HuH-7 (cell line): ENCODE measurements around the gene SMIM28.
"Not testable (repeated sequence)": the region's sequence is repeated elsewhere in the genome, so short reads cannot be mapped to it uniquely, and the experiment has no call there.

Source experiments
- DNase-seq: peaks from one replicate; pipeline ENCODE4 v3.0.0; 2011; ENCODE audit warnings: low spot score

SMIM28 gene

DNA sequence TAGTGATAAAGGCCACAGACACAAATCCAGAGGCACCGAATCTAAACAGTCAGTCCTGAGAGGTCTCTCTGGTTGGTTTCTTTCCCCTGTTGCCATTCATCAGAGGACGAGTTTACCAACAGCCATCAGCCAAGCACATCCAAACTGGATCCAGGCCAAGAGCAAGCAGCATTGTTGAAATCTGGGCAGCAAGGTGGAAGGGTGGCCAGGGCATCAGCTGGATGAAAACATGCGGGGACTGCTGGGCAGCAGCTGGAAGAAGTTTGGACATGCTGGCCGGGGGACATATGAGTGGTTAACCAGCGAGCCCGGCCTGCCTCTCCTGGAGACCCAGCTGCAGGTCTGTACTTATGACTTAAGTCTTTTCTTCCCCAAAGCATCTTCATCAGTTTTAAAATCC lies at the start of gene SMIM28:
Gene SMIM28 (plus strand): TSS at position 62 of the 400 bp plus-strand sequence. CDS start 168 bp downstream, at position 230.
- no peak for DNase-seq

- no peak for DNase-seq
These were observed 49.5 kb upstream of the SMIM28 start for GRCh38 chr6:138328210-138328609.

GRCh38 chr6:138330763-138331162 lies 46.9 kb upstream of the SMIM28 start:
- DNase-seq = no peak

DNA sequence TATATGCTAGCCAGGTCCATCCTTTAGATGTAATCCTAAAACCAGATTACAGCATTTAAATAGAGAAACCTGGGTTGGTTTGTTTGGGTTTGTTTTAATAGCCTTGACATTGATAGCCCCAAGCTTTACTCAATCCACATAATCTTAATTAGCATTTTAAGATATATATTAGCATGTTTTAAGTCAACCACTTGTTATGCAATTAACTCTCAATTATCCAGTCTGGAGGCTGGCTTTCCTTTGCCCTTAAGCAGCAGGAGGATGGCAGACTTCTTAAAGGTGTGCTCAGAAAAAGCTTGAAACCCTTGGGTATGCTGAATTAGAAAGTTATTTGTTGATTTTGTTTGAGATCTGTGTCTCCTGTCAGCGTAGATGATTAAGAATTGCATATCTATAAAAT lies 46.3 kb upstream of the SMIM28 start:
- DNase-seq = no peak

- no peak for DNase-seq
These were observed 45.7 kb upstream of the SMIM28 start for GRCh38 chr6:138331984-138332383.

DNA sequence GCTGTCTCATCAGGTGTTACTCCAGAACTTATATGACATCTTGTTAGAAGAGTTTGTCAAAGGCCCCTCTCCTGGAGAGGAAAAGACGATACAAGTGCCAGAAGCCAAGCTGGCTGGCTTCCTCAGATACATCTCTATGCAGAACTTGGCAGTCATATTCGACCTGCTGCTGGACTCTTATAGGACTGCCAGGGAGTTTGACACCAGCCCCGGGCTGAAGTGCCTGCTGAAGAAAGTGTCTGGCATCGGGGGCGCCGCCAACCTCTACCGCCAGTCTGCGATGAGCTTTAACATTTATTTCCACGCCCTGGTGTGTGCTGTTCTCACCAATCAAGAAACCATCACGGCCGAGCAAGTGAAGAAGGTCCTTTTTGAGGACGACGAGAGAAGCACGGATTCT lies 43.7 kb upstream of the SMIM28 start:
- DNase-seq = no peak

- no peak for DNase-seq
These were observed 42.7 kb upstream of the SMIM28 start for GRCh38 chr6:138334963-138335362.

- no peak for DNase-seq
These were observed 41.5 kb upstream of the SMIM28 start for GRCh38 chr6:138336221-138336620.

GRCh38 chr6:138337076-138337475 lies 40.6 kb upstream of the SMIM28 start:
- DNase-seq = no peak

GRCh38 chr6:138339024-138339423 lies 38.7 kb upstream of the SMIM28 start:
- no peak for DNase-seq

GRCh38 chr6:138341176-138341575 lies 36.5 kb upstream of the SMIM28 start:
- no peak for DNase-seq

GRCh38 chr6:138343112-138343511 lies 34.6 kb upstream of the SMIM28 start:
- no peak for DNase-seq

DNA sequence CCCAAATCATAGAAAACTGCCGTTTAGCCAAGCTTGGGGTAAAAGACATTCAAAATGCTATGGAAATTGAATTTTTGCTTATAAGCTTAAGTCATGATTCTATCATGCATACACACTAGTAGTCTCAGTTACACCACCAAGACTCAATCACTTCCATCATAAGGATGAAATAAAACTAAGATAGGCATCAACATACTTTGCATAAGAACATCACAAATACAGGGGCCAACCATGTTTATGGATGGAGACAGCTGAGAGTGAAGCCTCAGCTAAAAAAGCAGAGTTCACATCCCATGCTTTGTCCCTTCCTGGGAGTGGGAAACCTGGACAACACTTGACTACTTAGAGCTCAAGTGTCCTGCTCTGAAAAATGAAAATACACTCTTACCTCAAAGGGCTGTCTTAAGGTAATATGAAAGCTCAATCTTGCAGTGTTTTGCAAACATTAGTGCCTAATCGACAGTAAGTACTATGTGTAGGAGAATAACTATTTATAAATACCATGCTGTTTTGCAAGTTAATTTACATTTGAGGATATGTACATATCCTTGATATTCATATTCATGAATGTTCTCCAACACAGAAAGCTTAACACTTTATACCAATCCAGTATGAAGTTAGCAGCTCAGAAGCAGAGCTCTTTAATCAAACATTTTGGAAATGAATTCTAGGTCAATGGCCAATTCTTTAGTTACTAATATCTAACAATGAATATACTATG lies 32.0 kb upstream of the SMIM28 start:
- no peak for DNase-seq

DNA sequence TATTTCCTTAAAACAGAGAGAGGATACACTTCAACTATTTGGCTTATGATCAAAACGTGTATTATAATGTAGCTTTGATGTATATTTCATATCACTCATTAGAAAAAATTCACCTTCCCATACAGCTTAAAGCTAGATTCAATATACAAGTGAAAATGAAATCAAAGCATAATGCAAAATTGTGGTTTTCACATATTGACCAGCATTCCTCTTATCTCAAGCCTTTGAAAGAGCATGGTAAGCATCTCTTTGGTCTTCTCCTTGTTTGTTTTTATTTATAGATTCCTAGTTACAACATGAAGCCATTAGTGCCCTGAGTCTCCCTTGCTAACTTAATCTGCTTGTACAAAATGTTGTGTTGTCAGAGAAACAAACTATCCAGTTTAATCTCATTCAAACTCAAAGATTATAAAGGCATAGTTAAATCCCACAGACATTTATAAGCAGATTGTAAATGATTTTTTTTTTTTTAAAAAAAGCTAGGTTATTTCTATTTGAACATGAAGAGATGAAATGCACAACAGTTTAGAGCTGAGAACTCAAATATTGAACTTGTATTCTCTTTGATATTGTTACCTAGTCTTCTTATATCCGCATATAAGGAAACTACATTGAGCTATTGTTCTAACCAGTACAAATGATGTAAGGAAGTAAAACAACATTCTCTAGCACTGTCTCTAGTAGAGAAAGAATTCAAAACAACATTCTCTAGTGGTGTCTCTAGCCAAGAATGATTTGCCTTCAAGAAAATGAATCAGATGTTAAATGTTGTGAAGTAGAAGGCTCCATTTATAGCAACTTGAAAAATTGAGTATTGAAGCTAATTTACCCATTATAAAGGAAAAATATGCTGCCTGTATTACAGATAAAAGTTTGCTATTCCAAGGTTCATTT lies 31.2 kb upstream of the SMIM28 start:
- no peak for DNase-seq

DNA sequence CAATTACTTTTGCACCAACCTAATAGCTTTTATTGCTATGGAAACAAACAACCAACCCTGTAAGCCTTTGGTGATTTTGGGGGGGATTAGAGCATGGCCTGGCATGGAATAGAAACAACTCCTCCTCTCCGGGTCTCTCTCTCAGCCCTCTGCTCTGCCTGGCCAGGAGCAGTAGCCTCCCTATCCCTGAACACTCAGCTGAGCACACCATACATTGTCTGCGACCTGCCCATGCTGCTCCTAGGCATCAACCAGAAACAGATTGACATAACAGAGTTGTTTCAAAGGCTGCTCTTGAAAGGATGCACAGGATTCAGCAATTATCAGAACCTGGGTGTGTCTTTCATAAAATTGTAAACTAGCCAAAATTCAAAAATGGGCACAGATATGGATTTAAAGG lies 29.8 kb upstream of the SMIM28 start:
- DNase-seq = no peak

- no peak for DNase-seq
These were observed 27.8 kb upstream of the SMIM28 start for GRCh38 chr6:138349891-138350290.

DNA sequence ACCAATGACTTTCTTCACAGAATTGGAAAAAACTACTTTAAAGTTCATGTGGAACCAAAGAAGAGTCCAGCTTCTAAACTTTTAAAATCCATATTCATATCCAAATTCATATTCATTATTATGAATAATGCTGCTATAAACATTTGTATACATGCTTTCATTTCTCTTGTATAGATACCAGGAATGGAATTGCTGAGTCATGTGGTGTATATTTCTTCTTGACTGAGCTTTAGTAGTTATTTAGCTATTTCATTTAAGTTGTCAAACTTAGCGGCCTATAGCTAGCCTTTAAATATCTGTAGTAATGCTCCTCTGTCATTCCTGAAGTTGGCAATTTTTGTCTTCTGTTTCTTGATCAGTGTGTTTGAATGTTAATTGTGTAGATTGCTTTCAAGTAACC lies 19.8 kb upstream of the SMIM28 start:
- DNase-seq = no peak

DNA sequence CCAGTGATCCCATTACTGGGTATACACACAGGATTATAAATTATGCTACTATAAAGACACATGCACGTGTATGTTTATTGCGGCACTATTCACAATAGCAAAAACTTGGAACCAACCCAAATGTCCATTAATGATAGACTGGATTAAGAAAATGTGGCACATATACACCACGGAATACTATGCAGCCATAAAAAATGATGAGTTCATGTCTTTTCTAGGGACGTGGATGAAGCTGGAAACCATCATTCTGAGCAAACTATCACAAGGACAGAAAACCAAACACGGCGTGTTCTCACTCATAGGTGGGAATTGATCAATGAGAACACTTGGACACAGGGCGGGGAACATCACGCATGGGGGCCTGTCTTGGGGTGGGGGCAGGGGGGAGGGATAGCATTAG lies 9.0 kb upstream of the SMIM28 start:
- DNase-seq = not testable (repeated sequence)

- DNase-seq = no peak
These were observed 6.9 kb upstream of the SMIM28 start for GRCh38 chr6:138370631-138371451.

DNA sequence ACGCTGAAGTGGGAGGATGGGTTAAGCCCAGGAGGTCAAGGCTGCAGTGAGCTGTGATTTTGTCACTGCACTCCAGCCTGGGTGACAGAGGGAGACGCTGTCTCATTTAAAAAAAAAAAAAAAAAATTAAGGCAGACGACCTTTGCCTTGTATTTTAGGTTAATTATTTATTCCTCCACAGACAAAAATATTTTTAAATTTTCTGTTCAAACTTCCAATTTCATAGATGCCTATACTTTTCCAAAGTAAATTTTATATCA lies 6.3 kb upstream of the SMIM28 start:
- no peak for DNase-seq

GRCh38 chr6:138371720-138372119 lies 6.0 kb upstream of the SMIM28 start:
- DNase-seq = peak; percentile 40

GRCh38 chr6:138372711-138373463 lies 4.8 kb upstream of the SMIM28 start:
- DNase-seq = no peak
